ENCODE data around the gene CDCA5.

CDCA5 gene

GRCh38 chr11:65056999-65057398 lies 26.8 kb downstream of the CDCA5 start:
- Histone ChIP-seq H3K27me3 (ENCODE audit: low read length) (no peaks in the 10 kb centered on the region), H4K20me1 (ENCODE audit: low read depth, low read length) (no peaks in the 10 kb centered on the region), H3K9me2 (replicated peaks; ENCODE audit: insufficient read depth, low read length) (no peaks in the 10 kb centered on the region), H3K4me3 (ENCODE audit: insufficient read depth, low read length, poor library complexity, severe bottlenecking) (no peak overlapping the region), H3K4me2 (ENCODE audit: low read depth, low read length, poor library complexity, severe bottlenecking) (no peak overlapping the region), H3F3A (ENCODE audit: insufficient read depth) (no peaks in the 10 kb centered on the region), H3K27ac (ENCODE audit: low read depth, low read length) (no peak overlapping the region), H3K9me3 (ENCODE audit: insufficient read depth, low read length) (no peaks in the 10 kb centered on the region), H3K9ac (ENCODE audit: low read length) (no peak overlapping the region), H2AFZ (ENCODE audit: low read depth, low read length, severe bottlenecking) (no peak overlapping the region), H3K79me2 (ENCODE audit: insufficient read depth, low read length) (no peaks in the 10 kb centered on the region), H3K36me3 (ENCODE audit: low read length) (no peaks in the 10 kb centered on the region)
- TF ChIP-seq EZH2phosphoT487 (conservative IDR thresholded peaks at IDR 0.05; ENCODE audit: low read length) (no peak), CTCF (IDR thresholded peaks at IDR 0.05; ENCODE audit: insufficient read depth, low read length, poor library complexity, severe bottlenecking) (no peak)

GRCh38 chr11:65055538-65055937 lies 28.3 kb downstream of the CDCA5 start:
- Histone ChIP-seq H3K27me3 (ENCODE audit: low read length) (no peaks in the 10 kb centered on the region), H3K9me2 (replicated peaks; ENCODE audit: insufficient read depth, low read length) (no peaks in the 10 kb centered on the region), H3K36me3 (ENCODE audit: low read length) (no peaks in the 10 kb centered on the region), H3K9me3 (ENCODE audit: insufficient read depth, low read length) (no peaks in the 10 kb centered on the region), H3F3A (ENCODE audit: insufficient read depth) (no peaks in the 10 kb centered on the region), H3K9ac (ENCODE audit: low read length) (no peak overlapping the region), H3K4me2 (ENCODE audit: low read depth, low read length, poor library complexity, severe bottlenecking) (no peak overlapping the region), H3K27ac (ENCODE audit: low read depth, low read length) (no peak overlapping the region), H3K4me3 (ENCODE audit: insufficient read depth, low read length, poor library complexity, severe bottlenecking) (no peak overlapping the region), H3K79me2 (ENCODE audit: insufficient read depth, low read length) (no peaks in the 10 kb centered on the region), H4K20me1 (ENCODE audit: low read depth, low read length) (no peaks in the 10 kb centered on the region), H2AFZ (ENCODE audit: low read depth, low read length, severe bottlenecking) (no peak overlapping the region)
- TF ChIP-seq EZH2phosphoT487 (conservative IDR thresholded peaks at IDR 0.05; ENCODE audit: low read length), result no peak
- no peak for TF ChIP-seq CTCF (IDR thresholded peaks at IDR 0.05; ENCODE audit: insufficient read depth, low read length, poor library complexity, severe bottlenecking)

- no peaks in the 10 kb centered on the region for H3K27me3 ChIP-seq (ENCODE audit: low read length)
- H3K9me3 ChIP-seq (ENCODE audit: insufficient read depth, low read length), result no peaks in the 10 kb centered on the region
- H3F3A ChIP-seq (ENCODE audit: insufficient read depth), result no peaks in the 10 kb centered on the region
- H3K9ac ChIP-seq (ENCODE audit: low read length), result no peak overlapping the region
- no peaks in the 10 kb centered on the region for H3K36me3 ChIP-seq (ENCODE audit: low read length)
- no peak overlapping the region for H3K27ac ChIP-seq (ENCODE audit: low read depth, low read length)
- no peaks in the 10 kb centered on the region for H3K9me2 ChIP-seq (replicated peaks; ENCODE audit: insufficient read depth, low read length)
- H3K79me2 ChIP-seq (ENCODE audit: insufficient read depth, low read length), result no peaks in the 10 kb centered on the region
- H4K20me1 ChIP-seq (ENCODE audit: low read depth, low read length), result no peaks in the 10 kb centered on the region
- no peak overlapping the region for H3K4me2 ChIP-seq (ENCODE audit: low read depth, low read length, poor library complexity, severe bottlenecking)
- TF ChIP-seq EZH2phosphoT487 (conservative IDR thresholded peaks at IDR 0.05; ENCODE audit: low read length) (no peak), CTCF (IDR thresholded peaks at IDR 0.05; ENCODE audit: insufficient read depth, low read length, poor library complexity, severe bottlenecking) (no peak)
- H2AFZ ChIP-seq (ENCODE audit: low read depth, low read length, severe bottlenecking), result no peak overlapping the region
- no peak overlapping the region for H3K4me3 ChIP-seq (ENCODE audit: insufficient read depth, low read length, poor library complexity, severe bottlenecking)
These were observed 29.9 kb downstream of the CDCA5 start for GRCh38 chr11:65053827-65054508.

Data from SU-DHL-6 (cell line).